Iris pigment epithelial cell (primary cell): ENCODE data around the gene ERH.
"Not testable (repeated sequence)": the region's sequence is repeated elsewhere in the genome, so short reads cannot be mapped to it uniquely, and the experiment has no call there.

Experiments used
- DNase-seq: peaks from one replicate; pipeline ENCODE4 v3.0.0-alpha.2; 2011; ENCODE audit warnings: low read depth

Gene ERH

GRCh38 chr14:69398053-69398817 lies at the start of gene ERH, which contains the start of gene SLC39A9:
ERH (minus strand) TSS chr14:69398299; CDS start chr14:69398233, 66 bp downstream.
SLC39A9 (plus strand) TSS chr14:69398692; CDS start chr14:69399370, 678 bp downstream.
- peak; percentile 97 for DNase-seq

DNA sequence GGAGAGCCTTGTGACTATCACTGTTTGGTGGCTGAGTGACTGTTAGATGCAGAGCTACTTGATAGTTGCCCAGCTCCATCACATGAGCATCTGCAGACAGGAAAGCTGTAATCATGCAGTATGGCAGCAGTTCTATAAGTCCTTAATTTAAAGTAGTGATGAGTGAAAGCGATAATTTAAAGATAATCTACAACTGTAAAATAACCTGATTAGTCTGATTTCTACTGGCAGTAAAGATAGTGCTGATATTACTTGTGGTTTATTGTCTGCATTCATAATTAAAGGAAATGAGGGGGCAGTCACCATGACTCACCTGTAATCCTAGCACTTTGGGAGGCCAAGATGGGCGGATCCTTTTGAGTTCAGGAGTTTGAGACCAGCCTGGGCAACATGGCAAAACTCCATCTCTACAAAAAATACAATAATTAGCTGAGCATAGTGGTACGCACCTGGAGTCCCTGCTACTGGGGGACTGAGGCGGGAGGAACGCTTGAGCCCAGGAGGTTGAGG lies 45.3 kb upstream of the ERH start:
- no peak for DNase-seq

DNA sequence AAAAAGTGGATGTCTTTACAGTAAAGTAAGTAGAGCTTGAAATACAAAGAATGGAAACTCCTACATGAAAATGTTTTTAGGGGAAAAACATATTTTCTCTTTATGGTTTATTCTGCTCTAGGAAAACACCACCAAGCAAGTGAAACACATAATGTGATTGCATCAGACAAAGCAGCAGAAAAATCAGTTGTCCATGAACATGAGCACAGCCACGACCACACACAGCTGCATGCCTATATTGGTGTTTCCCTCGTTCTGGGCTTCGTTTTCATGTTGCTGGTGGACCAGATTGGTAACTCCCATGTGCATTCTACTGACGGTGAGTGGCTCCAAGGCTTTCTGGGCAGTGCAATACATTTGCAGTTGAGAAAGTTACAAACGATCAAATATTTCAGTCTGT lies 43.8 kb upstream of the ERH start:
- no peak for DNase-seq

GRCh38 chr14:69439521-69440270 lies 41.6 kb upstream of the ERH start:
- DNase-seq = no peak

GRCh38 chr14:69432364-69432763 lies 34.3 kb upstream of the ERH start:
- peak; percentile 15 for DNase-seq

GRCh38 chr14:69430306-69430939 lies 32.3 kb upstream of the ERH start:
- no peak for DNase-seq

DNA sequence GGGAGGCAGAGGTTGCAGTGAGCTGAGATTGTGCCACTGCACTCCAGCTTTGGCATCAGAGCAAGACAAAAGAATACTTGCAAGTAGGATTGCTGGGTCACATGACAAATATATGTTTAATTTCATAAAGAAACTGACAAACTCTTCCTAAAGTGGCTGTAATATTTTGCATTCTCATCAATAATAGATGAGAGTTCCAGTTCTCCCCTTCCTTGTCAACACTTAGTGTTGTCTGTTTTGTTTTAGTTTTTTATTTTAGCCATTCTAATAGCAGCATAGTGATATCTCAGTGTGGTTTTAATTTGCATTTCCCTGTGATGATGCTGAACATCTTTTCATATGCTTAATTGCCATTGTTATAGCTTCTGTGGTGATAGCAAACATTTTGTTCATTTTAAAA lies 31.5 kb upstream of the ERH start:
- DNase-seq = no peak

DNA sequence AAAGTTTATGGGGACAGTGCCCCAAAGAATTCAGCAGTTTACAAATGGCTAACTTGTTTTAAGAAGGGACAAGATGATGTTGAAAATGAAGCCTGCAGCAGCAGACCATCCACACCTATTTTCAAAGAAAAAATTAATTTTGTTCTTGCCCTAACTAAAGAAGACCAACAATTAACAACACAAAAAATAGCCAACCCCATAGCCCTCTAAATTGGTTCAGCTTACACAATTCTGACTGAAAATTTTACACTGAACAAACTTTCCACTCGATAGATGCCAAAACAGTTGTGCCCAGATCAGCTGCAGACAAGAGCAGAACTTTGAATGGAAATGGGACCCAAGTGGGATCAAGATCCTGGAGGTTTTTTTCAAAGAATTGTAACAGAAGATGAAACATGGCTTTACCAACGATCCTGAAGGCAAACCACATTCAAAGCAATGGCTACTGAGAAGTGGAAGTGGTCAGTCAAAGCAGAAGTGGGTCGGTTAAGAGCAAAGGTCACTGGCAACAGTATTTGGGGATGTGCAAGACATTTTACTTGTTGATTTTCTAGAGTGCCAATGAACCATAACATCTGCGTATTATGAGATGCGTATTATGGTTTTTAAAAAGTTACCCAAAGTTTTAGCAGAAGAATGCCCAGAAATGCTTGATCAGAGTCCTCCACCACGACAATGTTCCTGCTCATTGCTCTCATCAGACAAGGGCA lies 30.3 kb upstream of the ERH start:
- no peak for DNase-seq

DNA sequence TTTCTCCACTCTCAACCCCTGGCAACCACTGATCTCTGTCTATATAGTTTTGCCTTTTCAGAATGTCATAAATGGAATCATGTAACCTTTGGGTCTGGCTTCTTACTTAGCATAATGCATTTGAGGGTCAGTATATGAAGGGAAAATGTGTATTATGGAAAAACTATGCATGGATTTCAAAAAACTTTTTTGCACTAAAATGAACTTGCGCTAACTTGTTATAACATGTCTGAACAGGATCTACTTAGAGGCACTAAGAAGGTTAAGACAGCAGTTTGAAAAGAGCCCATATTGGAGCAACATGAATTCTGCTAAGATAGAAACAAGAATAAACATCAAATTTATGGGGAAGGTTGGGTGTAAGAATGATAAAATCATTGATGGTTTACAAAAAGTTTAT lies 29.5 kb upstream of the ERH start:
- no peak for DNase-seq

DNA sequence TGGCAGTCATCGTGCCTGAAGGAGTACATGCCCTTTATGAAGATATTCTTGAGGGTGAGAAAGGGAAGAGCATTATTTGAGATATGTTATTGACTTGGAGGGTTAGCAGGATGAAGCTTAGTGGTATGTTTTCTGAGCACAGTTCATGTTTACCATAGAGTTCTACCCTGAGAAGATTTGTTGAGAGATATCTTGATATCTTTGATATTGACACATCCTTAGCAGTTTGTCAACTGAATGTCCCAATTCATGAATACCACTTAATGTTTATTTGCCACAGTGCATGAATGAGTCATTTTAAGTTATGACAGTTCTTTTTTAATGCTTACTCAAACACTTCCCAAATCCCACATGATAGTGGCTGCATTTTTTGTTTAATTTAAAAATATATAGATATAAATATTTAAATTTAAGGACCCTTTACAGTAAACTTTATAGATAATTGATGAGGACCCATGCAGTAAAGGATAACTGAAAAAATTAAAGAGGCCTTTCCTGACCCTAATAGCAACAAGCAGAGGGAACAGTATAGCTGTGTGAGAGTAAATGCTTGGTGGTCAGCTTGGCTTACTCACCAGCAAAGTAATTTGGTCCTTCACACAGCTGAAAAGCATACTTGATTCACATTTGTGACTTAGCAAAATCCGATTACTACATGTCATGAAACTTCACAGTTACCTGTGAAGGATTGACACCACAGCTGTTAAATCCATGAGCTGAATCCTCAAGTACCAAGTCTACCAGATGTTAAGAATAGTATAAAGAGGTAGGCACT lies 26.2 kb upstream of the ERH start:
- peak; percentile 67 for DNase-seq

DNA sequence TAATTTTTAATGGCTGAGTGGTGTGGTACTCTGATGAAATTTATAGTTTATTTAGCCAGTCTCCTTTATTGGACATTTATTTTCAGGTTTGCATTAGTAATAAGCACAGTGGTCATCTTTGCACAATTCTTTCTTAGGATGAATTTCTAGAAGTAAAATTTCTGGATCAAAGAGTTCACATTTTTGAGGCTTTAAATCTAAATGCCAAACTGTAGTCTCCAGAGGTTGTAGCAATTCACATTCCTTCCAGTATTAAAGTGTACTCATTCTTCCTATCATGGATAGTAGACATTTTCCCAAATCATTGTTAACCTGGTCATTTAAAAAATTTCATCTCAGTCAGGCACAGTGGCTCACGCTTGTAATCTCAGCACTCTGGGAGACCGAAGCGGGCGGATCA lies 25.2 kb upstream of the ERH start:
- DNase-seq = peak; percentile 57

- not testable (repeated sequence) for DNase-seq
Measured at GRCh38 chr14:69416087-69416486, 18.0 kb upstream of the ERH start.

- no peak for DNase-seq
Measured at GRCh38 chr14:69413483-69413882, 15.4 kb upstream of the ERH start.

DNA sequence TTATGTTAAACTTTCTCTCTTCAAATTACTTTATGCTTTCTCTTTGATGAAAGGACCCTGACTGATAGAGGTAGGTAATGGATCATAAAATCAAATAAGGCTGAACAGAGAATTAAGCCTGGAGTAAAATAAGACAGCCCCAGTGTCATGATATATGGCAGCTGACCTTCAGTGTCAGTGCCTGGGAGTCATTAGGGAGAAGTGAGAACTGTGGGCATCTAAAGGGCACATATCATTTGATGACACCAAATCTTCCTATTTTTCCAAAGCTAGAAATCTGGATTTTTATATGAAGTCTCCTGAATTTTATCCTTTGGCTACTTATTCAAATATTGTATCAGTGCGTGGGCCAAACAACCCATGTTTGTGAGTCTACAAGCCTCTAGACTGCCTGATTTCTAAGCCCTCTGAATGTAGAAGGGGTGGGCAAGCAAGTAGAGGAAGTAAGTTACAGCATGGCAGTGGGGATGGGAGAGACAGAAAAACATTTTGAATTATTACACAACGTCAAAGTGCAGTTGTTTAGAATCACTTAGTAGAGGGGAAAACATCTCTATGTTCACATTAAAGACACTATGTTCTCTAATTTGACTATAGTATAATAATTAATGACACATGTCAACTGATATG lies 10.3 kb upstream of the ERH start:
- no peak for DNase-seq

- DNase-seq = no peak
Measured at GRCh38 chr14:69405762-69406161, 7.7 kb upstream of the ERH start.

DNA sequence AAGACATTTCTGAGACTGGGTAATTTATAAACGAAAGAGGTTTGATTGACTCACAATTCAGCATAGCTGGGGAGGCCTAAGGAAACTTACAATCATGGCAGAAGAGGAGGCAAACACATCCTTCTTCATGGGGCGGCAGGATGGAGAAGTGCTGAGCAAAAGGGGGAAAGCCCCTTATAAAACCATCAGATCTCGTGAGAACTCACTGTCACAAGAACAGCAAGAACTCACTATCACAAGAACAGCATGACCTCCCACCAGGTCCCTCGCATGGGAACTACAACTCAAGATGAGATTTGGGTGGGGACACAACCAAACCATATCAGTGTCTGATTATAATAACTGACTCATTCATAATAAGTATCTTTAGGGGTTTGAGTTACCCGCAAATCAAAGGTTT lies 6.8 kb upstream of the ERH start:
- no peak for DNase-seq

DNA sequence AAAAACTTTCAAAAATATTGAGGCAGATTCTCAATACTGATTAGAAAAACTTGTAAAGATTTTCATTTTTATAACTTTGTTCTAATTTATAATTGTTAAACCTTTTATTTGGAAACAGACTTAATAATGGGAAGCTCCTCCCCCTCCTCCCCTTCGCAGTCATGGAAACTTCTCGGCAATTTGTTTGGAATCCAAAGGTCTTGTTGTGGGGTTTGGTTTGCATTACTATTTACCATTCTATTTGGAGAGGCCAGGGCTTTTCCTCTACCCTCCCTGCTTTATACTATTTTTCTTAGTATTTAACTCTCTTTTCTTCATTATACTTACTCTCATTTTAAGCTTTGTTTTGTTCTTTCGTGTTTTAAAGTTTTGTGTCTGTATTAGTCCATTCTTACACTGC lies 6.4 kb upstream of the ERH start:
- no peak for DNase-seq

DNA sequence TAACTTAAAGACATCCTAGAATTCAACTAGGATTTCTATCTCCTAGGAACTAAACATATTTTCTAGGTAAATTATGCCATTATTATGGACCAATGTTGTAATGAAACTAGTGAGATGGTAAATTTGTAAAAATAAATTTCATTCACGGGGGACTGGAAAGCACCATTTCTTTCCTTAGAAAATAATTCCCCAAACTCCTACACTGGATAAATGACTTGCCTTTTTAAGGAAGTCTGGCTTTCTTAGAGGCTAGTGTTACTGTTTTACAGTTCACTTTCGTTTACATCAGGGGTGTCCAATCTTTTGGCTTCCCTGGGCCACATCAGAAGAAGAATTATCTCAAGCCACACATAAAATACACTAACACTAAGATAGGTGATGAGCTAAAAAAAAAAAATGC lies 3.7 kb upstream of the ERH start:
- DNase-seq = no peak

GRCh38 chr14:69400154-69400553 lies 2.1 kb upstream of the ERH start:
- DNase-seq = no peak

DNA sequence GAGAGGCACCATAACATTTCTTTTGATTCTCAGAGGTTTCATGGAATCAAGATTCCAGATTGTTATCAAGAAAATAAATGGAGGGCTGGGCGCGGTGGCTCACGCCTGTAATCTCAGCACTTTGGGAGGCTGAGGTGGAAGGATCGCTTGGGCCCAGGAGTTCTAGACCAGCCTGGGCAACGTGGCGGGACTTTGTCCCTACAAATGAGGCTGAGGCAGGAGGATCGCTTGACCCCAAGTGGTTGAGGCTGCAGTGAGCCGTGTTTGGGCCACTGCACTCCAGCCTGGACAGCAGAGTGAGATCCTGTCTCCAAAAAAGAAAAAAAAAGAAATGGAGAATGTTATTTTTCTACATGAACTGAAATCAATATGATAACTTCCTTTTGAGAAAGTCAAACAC lies 1.7 kb upstream of the ERH start:
- DNase-seq = no peak

DNA sequence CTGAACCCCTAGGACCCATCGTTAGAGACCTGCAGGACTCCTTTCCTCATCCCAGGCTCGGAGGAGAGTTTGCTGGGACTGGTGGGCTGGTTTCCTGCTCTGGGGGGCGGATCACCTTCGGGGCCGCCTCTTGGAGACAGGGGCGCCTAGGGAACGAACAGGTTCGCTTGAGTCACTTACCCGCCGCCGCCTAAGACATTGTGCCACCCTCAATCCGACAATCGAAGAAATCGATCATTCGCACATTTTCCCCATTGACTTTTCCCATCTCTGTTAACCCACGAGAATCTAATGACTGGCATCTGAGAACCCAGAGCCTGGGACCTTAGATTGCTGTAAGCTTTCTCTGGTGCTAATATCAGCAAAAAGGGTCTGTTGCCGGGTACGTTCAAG lies 715 bp upstream of the ERH start:
- DNase-seq = no peak
